Activated CD4-positive, alpha-beta T cell treated with anti-CD3 and anti-CD28 coated beads, Interleukin-2, Interleukin-4, amounts not matched to agents 100 ng/mL and 50 ng/mL, durations not matched to agents 16 hours and 8 hours (primary cell): ENCODE measurements around the gene PTPRE.
A peak's percentile ranks its signal among the peaks of the same experiment; 100 is the strongest.

Experiments
- DNase-seq: peaks from one replicate; pipeline ENCODE4 v3.0.0-alpha.2; 2020; ENCODE audit warnings: low spot score

The PTPRE gene

DNA sequence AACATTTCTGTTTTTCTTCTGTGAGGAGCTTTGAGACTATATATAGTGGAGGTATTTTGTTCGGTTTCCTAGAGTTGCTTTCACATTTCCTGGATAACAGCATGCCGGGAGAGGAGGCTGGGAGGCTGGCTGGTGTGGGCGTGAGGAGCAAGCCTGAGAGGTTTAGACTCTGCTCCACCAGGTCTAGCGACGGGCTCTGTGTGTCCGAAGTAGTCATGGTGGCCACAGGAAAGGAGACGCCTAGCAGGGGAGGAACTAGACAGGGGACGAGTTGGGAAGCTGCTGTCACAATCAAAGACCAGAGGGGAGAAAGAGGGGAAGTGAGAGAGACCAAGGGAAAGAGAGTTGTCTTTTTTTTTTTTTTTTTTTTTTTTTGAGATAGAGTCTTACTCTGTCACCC lies 19.6 kb downstream of the PTPRE start:
- no peak for DNase-seq

DNA sequence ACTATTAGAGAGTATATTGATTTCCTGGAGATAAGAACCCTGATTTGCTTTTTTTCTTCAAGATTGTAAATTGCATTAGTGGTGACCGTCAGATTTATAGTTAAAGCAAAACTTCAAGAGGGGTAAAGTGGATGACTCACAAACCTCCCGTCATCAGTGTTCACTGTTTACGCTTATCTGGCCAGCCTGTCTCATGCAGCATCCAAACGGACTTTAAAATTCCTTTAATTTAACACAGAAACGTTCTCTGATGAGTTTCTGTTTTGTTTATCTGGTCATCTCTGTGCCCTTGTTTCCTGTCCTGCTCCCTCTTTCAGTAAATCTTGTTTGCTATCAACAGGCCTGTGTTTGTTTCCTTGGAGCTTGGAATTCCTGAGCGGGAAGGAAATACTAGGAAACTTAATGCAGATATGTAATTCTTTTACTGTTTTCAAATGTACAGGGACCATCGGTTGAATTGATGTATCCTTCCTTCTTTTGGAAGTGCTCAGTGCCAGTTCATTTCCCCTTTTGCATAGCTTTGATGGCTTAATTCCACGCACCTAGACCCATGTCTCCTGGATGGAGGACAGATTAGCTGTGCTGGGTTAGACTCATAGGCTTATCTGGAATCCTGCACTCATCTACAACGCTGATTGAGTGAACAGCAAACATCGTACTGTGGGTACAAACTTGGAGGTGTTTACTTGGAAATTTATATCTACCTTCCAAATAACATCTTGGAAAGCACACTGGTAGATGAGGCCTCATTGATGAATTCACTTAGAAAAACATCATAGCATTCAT lies 21.3 kb downstream of the PTPRE start:
- DNase-seq, result no peak

DNA sequence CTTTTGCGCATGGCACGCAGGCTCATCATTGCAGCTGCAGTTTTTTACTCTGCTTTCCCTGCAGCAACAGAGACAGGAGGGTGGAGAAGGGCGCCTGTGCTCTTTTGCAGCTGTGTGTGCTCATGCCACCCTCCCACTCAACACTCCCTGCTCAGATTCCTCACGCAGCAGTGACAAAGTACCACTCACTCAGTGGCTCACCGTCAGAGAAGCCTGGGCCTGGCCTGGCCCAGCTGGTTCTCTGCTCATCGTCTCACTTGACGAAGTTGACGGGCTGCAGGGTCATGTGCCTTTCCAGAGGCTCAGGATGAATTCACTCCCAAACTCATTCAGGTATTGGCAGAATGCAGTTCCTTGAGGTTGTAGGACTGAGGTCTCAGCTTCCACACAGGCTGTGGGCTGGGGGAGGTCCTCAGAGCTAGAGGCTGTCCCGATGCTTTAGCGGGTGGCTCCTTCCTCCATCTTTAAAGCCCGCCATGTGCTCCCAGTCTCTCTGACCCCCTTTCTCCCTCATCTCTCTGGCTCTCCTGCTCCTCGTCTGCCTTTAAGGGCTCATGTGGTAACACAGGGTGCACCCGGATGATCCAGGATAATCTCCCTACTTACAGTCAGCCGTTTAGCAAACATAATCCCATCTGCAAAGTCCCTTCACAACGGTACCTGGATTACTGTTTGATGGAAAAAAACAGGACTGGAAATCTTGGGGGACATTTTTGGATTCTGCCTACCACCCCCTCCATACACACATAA lies 25.8 kb downstream of the PTPRE start:
- no peak for DNase-seq

DNA sequence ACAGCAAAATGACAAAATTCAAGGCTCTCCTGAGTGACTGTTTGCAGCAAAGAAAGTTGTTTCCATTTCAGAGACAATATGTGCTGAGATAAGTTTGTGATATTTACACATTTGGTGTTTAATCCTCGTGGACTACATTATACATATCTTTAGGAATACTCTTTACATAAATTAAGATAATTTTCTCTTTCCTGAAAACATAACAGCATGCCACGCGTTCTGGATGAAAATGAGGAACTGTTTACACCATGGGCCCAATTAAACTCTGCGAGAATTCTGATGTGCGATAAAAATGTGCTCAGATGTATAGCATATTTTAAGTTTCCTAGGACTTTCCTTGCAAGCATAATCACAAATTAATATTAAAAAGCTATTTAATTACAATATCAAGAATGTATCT lies 26.4 kb downstream of the PTPRE start:
- no peak for DNase-seq

DNA sequence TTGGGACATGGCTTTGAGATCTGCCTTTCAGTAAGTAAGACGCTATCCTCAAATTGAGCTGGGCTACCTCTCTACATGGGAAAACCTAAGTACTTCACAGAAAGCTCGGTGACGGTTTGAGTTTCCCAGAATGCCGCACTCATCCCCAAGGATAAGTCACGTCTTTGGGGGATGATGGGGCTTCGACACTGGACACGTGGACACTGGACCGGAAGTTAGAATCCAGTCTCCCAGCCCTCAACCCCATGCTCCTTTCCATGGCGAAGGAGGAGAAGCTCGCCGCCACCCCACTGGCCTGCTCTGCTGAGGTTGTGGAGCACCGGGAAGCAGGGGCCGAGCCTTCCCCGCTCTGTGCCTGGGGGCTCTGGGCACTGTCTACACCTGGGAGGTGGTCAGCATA lies 27.5 kb downstream of the PTPRE start:
- DNase-seq, result no peak

DNA sequence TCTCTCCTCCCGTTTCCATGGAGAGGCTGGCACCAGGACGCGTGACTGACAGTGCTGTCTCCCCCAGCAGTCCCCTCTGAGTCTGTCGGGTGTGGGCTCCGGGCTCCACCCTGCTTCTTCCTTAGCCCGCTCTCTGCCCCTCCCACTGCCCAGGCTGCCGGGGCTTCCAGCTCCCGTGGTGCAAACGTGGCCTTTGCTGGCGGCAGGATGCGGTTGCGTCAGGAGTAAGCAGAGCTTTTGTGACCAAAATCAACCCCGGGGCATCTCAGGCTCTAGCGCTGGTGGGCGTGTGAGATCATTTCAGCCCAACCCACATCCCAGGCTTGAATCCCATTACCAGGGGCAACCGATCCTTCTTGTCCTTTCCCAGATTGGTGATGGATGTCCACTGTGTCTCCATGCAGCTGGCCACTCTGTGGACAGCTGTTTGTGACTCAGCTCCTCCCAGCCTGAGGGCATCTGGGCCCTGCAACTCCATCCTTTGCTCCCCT lies 28.2 kb downstream of the PTPRE start:
- no peak for DNase-seq

DNA sequence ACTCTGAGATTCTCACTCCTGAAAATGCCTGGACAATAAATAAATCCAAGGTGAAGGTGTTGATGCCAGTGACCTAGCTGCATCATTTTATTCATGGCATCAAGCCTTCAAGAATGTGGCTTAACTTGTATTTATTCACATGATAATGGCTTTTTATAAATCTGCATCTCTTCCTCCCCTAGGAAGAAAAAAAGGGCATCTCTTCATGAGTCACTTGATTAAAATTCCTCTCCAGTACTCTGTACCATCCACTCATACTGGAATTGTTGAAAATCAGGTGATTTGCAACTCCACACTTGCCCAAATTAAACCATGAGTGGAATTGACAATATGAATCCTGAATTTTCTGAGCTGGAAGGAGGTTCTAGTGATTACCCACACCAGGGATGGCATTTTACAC lies 30.2 kb downstream of the PTPRE start:
- DNase-seq, result no peak

DNA sequence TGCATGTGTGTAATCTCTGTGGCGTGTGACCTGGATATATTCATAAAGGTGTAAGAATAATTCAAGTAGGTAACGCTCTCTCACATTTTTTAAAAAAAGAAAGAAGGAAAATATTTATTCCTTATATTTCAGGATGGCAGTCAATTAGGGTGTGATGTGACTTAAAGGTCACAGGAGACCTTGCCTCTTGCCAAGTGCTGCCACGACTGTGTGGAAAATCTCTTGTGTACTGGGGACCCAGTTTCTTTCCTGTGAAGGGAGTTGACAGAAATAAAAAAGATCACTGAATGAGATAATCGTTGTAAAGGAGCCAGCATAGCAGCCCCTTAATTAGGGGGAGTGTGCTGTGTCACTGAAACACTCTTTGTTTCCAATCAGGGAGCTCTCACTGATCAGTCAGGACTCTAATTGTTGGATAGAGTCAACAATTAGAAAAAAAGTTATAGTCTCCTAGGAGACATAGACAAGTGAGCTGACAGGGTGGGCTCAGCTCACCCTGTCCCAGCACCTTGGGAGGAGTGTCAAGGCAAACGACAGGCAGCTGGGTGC lies 31.1 kb downstream of the PTPRE start:
- DNase-seq, result no peak

DNA sequence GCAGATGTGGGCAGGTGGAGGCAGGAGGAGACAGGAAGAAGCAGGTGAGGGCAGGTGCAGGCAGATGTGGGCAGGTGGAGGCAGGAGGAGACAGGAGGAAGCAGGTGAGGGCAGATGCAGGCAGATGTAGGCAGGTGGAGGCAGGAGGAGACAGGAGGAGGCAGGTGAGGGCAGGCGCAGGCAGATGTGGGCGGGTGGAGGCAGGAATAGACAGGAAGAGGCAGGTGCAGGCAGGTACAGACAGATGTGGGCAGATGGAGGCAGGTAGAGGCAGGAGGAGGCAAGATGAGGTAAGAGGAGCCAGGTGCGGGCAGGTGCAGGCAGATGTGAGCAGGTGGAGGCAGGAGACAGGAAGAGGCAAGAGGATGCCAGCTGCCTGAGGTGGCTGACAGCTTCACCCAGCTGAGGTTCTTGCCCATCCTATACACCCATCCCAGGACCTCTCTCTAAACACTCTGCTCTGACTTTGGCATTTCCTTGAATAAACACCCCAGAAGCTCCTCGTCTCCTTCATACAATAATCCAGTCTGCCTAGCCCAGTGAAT lies 33.0 kb downstream of the PTPRE start:
- no peak for DNase-seq

DNA sequence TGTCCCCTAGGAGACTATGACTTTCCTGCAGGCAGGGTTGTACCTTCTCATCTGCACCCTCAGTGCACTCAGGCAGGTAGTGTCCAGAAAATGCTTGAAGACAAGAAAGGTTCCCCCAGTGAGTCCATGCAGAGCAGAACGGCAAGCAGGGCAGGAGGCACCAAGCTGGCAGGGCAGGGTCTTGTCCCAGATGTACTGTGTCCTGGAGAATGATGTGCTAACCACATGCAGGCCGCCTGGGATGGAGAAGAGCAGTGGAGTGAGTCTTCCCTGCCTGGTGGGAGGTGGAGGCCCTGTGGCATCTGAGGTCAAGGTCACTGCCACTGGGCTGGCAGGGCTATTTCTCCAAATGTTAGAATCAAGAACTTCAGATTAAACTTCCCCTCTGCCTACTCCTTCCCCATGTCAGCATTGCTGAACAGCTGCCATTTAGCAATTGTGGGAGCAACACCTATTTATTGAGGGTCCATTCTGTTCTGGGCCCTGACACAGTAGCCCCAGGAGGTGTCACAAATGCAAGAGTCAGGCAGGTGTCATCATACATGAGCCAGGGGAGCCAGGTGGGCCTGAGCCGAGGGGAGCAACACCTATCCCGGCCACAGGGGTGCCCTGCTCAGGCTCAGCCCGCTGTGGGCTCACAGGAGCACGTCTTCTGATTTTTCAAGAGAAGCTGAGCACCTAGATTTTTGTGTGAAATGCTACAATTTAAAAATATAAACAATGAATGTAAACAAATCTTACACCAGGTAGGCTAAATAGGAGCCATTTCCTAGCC lies 34.1 kb downstream of the PTPRE start:
- DNase-seq, result no peak

DNA sequence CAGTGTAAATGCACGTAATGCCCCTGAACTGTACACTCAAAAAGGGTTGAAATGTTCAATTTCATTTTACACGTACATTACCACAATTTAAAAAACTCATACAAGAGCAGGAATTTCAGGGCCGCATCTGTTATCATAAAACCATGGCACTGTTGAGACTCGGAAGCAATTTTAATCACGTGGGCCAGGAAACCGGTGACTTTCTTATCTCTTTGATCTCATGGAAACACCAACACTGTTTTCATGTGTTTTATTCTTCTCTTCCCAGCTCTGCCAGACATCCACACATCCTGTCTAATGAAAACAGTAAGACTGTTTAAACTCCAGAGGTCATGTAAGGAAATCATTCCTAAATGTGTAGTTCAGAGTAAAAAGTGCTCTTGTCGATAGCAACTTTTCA lies 35.9 kb downstream of the PTPRE start:
- no peak for DNase-seq

DNA sequence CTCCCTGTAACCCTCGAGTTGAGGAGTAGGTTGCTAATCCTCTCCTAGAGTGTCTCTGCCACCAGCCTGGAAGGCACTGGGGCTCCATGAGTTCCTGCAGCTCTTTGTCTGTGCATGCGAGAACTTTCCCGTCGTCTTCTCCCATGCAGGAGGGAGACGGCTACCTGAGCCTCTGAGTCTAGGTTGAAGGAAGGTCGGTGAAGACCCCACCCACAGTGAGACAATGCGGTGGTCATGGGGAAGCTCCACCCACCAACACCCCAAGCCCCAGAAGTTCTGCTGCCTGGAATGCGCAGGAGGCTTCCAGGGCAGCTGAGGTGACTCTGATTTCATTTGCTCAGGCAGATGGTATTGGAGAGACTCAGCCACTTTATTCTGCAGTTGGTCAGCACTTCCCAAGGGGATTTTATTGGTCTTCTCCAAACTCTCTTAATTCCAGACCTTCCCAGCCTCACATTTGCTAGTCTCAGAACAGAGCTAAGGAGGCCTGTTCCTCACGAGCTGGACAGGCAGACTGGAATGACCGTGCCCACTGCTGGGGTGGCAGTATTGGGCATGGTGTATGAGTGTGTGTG lies 36.5 kb downstream of the PTPRE start:
- DNase-seq, result no peak

DNA sequence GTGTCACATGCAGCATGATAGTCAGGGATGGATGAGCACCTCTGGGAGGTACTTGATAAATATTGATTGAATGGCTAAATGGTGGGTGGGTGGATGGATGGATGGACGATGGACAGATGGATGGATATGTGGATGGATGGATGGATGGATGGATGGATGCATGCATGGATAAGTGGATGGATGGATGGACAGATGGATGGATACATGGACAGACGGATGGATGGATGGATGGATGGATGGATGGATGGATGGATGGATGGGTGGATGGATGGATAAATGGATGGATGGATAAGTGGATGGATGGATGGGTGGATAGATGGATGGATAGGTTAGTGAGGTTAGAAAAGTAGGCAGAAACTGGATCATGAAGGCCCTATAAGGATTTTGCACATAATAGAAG lies 37.4 kb downstream of the PTPRE start:
- no peak for DNase-seq

DNA sequence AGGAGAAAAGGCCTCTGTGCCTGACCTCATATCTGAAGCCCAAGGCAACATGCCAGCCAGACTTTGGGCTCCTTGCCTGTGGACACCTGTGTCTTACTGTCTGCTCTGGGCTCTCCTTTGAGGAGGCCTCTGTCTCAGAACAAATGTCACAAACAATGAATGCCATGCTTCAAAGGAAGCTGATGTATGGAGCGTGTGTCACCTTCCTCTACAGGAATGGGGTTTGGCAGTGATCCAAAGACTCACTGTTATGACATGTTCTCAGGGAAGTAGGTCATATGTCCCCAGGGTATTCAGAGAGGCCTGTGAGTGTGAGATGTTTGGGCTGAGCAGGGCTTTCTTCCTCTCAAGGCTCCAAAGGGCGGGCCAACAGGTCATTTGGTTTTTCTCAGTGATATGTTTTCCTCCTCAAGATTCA lies 38.4 kb downstream of the PTPRE start:
- DNase-seq, result no peak

DNA sequence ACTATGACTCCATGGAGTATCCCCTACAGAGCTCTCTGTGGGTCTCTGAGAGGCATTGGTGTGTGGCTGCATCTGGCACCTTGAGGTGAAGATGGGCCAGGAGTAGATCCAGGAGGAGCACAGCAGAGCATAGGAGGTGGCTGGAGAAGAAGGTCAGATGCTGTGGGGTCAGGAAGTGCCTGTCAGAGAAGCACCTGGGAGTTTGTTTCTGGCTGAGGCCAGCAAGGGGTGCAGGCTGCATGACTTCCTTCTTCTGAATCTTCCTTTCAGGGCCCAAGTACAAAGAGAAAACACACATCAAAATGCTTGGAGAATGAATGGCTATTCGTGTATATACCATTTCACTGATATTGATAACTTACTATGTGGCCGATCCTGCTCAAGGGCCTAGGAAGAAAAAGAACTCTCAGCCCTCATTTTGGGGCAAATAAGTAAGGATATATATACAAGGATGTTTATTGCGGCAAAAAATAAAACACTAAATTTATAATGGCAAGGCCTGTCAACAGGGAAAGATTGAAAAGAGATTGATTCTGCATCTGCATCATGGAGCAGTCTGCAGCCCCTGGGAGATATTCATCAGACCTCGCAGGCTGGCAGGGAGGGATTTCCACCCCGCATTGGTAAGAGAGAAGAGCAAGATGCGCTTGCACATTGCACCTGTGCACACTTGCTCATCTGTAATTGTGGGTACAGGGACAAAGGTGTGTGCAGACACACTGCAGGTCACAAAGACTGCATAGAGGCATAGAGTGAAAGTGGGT lies 39.2 kb downstream of the PTPRE start:
- DNase-seq, result no peak

DNA sequence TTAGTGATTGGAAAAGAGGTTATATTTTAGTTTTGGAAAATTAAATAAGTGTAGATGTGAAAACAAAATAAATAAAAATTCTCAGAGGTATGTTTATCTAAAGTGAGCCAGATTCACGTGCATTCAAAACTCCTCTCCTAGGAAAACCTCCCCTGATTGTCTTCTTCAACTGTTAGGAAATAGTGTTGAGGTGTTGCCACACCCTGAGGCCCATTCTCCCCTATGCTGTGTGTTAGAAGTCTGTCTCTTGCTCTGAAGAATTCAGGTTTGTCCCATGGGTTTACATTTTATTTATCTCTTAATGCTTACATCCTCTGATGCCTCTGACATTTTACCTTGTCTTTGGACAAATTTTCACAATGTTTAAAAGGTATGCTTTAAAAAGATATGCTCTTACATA lies 40.3 kb downstream of the PTPRE start:
- DNase-seq, result no peak

DNA sequence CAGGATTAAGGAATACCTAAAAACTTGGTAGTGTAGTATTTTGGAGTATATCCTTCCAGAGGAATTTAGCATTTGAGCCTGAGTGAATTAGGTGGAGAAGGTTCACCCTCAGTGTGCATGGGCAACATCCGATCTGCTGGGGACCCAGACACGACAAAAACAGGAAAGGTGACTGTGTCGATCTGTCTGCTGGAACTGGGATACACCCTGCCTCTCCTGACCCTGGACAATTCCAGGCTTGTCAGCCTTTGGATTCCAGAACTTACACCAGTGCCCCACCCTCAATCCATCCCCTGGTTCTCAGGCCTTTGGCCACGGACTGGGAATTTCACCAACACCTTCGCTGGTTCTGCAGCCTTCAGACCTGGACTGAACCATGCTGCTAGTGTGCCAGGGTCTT lies 41.9 kb downstream of the PTPRE start:
- DNase-seq, result no peak

DNA sequence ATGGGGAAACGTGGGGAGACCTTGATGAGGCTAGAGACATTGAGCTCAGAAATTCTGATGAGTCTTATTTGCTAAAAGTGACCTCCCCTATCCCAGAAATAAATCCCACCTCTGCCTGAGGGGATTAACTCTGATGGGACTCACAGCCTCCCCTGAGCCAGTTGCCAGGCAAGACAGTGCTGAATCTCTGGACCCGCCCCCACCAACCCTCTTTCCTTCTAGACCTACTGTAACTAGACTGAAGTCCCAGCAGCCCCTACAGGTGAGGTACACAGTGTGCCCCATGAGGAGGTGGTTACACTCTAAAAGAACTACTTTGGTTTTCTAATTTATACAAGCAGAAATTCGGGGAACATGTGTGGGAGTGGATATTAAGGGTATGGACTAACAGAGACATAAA lies 42.9 kb downstream of the PTPRE start:
- no peak for DNase-seq

DNA sequence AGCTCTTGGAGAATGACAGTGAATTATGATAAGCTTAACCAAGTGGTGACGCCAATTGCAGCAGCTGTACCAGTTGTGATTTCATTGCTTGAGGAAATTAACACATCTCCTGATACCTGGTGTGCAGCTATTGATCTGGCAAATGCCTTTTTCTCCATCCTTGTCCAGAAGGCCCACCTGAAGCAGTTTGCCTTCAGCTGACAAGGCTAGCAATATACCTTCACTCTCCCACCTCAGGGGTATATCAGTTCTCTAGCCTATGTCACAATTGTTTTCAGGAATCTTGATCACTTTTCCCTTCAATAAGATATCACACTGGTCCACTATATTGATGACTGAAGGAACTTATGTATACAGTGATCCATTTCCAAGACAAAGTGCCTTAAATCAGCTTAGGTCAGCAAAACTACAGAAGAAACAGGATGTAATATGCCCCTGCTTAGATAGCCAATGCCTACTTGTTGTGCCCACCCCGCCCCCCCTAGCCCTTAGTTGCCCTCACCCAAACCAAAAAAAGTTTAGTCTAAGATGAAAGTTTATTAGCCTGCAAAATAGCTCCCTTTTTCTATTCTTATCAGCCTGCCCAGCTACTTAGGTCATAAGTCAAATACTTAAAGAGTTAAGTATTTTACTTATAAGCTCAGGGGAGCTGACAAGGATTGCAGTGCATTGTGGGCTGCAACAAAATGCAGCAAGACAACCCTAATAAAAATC lies 45.1 kb downstream of the PTPRE start:
- no peak for DNase-seq

DNA sequence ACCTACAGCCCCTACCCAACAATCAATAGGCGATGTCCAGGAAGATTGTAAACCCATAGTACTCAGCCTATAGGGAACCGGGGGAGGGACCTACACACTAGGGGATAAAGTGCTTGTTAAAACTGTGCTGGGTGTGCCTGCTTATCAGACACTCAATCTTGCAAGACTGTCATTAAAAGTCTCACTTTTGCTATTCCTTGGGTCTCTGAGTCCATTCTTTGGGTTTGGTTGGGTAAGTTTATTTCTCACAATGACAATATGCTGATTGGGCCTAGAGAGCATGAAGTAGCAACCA lies 45.6 kb downstream of the PTPRE start:
- peak; percentile 14 for DNase-seq

DNA sequence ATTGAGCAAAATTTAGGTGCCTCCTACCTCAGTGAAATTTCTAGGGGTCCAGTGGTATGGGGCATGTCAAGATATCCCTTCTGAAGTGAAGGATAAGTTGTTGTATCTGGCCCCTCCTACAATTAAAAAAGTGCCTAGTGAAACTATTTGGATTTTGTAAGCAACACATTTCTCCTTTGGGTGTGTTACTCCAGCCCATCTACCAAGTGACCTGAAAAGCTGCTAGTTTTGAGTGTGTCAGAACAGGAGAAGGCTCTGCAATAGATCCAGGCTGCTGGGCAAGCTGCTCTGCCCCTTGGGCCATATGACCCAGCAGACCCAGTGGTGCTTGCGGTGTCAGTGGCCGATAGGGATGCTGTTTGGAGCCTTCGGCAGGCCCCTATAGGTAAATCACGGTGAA lies 46.0 kb downstream of the PTPRE start:
- no peak for DNase-seq
